CD4-positive, alpha-beta T cell treated with Interleukin-4 for 1 hour (primary cell): Measurements from ENCODE around the gene ANXA6.
A peak's percentile ranks its signal among the peaks of the same experiment; 100 is the strongest.
"Not testable (repeated sequence)": the region's sequence is repeated elsewhere in the genome, so short reads cannot be mapped to it uniquely, and the experiment has no call there.

Experiments used
- DNase-seq, 2 donors: peaks; one replicate each; pipeline ENCODE4 v3.0.0-alpha.2; 2020 to 2022

ANXA6 gene

DNA sequence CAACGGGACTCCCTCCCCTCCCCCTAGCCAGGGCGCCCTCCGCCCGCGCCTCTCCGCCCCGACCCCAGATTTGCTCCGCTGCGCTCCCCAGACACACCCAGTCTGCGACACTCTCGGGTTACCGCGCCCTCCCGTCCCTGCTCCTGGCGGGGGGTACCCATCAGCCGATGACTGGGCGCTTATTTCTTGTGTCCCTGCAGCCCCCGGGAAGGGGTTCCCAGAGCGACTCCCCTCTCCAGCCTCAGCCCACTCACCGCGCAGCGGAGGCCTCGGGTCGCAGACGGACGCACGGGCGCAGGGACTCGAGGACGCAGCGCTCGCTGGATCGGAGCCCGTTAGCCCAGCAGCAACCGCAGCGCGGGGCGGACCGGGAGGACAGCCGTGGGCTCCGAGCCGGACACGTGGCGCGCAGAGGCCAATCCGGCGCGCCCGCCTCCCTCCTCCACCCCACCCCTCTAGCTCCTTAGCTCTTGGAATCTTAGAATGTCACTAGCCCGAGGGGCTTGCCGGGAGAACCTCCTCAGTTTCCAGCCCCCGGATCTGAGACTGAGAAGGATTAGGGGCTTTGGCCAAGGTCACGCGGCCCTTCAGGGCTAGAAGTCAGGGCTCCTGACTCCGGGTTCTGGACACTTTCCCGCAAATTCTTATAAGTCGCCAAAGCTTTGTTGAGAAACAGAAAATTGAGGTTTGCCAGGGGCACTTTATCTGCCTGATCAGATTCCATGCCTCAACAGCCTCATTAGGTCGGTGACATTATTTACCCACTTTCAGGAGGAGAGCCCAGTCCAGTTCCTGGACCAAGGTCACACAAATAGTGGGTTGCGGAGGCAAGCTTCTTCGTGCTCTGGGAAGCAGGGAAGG, at the start of gene ANXA6:
Gene ANXA6 (minus strand): TSS at position 354 of the 861 bp plus-strand sequence. CDS start 9,878 bp downstream, outside the sequence.
- peak; percentile 59 to 62 for DNase-seq

DNA sequence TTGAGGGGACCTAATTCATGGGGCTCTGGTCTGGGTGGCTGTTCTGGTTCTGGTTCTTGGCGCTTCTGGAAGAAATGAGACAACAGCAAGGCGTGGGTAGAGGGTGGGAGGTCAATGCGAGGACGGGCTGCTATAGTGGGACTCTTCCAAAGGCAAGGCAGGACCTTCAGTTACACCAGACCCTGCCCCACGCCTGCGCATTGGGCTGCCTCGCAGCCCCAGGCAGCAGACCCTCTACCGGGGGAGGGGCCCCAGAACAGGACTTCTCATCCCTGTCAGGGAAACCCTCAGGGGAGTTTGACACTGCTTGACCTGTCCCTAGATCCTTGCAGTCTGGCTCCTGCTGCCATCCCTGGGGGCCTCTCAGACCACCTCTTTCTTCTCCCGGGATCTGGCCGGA, 47.8 kb upstream of the ANXA6 start:
- no peak for DNase-seq

DNA sequence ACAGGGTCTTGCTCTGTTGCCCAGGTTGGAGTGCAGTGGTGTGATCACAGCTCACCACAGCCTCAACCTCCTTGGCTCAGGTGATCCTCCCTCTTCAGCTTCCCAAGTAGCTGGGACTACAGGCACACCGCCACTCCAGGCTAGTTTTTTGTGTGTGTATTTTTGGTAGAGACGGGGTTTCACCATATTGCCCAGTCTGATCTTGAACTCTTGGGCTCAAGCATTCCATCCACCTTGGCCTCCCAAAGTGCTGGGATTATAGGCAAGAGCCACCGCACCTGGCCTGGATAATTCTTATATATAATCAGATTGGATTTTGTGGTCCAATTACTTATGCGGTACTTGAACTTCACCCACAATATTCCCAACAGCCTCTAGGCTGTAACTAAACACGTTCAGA, 46.5 kb upstream of the ANXA6 start:
- no peak for DNase-seq

DNA sequence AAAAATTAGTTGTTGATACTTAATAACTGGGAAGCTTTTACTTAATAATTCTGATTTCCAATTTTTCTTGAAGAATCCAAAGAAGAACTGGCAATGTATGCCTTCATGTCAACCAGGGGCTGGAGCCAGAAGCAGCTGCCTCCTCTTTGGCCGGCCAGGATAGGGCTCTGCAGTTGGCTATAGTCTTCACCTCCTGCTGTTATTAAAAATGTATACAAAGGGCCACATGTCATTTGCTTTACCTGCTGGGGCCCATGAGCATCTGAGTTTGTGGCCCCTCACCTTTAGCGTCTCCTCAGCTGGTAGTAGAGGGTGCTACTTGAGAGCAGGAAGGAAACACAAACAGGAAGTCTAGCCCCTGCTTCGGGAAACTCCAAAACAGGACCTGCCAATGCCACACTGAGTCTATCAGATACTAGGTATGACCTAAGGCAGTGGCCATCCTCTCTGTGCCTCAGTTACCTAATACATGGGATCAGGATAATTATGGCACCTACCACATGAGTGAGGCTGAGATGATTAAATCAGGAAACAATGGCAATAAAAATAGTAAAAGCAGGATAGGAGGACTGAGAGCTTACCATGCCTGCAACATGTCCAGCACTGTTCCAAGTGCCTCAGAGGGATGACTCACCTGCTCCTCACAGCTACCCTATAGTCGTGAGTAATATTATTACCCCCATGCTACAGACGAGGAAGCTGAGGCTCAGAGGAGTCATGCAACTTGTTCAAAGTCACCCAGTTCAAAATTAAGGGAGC, 45.0 kb upstream of the ANXA6 start:
- DNase-seq, result peak; percentile 45 to 53

DNA sequence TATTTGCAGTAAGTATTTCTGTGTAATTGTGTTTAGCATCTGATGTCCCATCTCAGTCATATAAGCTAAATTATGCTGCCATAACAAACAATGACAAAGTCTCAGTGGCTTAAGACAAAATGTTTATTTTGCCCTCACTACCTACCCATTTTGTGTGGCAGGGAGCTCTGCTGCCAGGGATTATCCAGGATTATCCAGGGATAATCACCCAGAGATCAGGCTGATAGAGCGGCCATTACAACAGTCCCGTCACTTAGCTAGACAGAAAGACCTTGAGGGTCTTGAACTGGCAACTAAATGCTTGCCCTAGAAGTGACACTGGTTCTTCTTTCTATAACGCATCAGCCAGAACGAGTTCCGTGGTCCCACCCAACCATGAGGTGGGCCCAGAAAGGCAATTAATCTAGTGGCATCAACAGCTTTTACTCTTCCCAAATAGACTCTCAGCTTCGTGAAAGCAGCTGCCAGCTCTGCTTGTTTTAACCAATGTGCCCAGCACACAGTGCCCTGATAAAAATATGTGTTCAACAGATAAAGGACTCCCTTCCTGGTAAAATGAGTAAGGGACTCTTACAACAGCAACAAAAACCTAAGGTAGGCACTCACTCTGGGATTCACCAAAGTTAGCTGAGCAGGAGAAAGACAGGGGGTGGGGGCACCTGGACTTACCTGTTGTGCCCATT, 43.5 kb upstream of the ANXA6 start:
- no peak for DNase-seq

DNA sequence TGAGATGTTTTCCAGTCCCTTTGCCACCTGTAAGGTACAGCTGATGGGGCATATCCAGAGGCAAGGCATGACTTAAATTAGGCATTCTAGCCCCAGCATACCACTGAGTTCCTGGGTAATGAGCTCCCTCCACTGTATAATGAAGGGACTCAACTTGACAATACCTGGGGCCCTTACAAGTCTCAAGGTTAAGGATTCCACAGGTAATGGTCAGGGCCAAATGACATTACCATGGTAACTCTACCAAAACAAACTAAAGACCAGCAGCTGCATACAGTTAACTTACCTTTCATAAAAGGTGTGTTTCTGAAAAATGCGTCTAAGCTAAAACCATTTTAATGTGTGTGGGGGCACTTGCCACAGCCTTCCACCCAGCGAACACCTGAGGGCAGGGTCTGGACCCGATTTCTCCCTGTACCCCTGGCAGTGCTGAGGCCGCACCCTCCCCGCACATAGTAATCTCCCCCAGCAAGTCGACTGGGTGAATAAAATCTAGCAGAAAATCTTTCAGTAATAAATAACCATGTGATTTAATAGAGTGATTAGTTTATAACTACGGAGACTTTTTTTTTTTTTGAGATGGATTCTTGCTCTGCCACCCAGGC, 42.1 kb upstream of the ANXA6 start:
- no peak for DNase-seq

DNA sequence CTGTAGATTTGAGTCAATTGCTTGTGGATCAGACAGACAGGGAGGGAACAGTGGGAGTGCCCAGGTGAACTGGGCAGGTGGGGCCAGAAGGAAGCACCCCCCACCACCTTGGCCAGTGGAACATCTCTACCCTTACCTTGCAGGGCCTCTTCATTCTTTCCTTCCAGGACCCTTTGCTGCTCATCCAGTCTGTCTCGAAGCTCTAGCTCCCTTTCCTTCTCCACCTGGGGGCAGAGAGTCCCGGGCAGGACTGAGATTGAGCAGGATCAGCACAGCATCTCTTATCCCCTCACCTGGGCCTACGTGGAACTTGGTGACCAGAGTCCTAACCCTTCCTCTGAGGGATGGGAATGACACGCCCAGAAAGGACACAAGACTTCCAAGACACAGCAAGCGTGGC, 41.3 kb upstream of the ANXA6 start:
- DNase-seq, result no peak

DNA sequence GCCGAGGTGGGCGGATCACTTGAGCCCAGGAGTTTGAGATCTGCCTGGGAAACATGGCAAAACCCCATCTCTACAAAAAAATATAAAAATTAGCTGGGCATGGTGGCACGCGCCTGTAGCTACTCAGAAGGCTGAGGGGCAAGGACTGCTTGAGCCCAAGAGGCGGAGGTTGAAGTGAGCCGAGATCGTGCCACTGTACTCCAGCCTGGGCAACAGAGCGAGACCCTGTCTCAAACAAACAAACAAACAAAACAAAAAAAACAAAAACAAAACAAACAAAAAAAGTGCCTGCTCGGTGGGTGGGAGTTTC, 39.7 kb upstream of the ANXA6 start:
- DNase-seq, result not testable (repeated sequence)

DNA sequence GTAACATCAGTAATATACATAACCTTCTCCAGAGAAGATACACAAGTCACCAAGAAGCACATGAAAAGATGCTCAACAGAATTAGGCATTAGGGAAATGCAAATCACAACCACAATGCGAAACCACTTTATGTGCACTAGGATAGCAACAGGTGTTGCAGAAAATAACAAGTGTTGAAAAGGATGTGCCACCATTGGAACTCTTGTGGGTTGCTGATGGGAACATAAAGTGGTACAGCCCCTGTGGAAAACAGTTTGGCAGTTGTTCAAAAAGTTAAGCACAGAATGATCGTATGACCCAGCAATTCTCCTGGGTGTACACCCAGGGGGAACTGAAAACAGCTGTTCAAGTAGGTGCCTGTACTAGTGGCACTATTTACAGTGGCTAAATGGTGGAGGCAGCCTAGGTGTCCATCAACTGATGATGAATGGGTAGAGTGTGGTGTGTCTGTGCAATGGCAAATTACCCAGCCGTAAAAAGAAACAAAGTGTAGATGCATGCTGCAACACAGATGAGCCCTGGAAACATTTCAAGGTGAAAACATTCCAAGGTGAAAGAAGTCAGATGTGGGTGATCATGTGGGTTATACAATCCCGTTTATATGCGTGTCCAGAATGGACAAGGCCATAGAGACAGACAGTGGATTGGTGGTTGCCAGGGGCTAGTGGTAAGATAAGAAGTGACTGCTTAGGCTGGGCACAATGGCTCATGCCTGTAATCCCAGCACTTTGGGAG, 39.1 kb upstream of the ANXA6 start:
- DNase-seq, result peak in 1 of 2 donors; percentile 31

DNA sequence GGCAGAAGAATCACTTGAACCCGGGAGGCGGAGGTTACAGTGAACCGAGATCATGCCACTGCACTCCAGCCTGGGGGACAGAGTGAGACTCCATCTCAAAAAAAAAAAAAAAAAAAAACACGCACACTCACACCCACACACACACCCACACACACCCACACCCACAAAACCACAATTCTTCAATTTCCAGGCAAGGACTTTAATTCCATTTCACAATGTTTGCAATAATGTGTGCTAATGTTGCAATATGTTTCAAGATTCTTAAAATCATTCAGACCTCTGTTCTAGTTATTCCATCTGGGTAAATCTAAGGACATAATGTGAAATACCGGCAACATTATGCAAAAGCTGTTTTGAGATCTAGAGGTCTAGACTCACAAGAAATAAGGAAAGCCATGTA, 38.0 kb upstream of the ANXA6 start:
- DNase-seq, result peak in 1 of 2 donors; percentile 28

DNA sequence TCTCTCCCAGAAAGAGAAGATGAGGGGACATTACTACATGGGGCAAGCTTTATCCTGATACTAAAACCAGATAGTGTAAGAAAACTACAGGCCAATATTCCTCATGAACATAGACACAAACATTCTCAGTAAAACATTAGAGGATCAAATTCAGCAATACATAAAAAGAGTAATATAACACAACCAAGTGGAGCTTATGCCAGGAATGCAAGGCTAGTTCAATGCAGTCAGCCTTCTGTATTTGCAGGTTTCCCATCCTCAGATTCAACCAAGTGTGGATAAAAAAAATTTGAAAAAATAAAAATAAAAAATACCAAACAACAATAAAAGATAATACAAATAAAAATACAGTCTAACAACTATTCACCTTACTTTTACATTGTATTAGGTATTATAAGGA, 35.0 kb upstream of the ANXA6 start:
- no peak for DNase-seq

DNA sequence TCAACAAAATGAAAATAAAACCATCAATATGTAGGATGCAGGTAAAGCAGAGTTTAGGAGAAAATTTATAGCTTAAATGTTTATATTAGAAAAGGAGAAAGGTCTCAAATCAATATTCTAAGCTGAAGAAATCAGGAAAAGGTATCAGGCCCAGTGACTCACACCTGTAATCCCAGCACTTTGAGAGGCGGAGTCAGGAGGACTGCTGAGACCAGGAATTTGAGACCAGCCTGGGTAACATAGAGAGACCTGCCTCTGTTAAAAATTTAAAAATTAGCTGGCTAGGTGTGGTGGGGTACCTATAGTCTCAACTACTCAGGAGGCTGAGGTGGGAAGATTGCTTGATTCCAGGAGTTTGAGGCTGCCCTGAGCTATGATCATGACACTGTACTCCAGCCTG, 34.1 kb upstream of the ANXA6 start:
- DNase-seq, result no peak

DNA sequence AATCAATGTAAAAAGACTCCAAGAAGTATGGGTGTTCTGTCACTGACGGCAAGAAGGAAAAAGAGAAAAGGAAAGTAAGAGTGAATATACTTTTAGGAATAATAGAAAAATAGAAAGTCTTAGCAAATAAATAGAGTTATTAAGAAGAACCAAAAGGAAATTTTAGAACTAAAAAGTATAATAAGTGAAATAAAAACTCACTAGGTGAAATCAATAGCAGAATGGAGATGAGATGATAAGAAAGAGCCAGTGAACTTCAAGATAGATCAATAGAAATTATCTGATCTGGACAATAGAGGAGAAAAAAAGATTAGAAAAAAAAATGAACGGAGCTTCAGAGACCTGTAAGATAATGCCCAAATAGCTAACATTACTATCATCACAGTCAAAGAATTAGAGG, 31.6 kb upstream of the ANXA6 start:
- DNase-seq, result no peak

DNA sequence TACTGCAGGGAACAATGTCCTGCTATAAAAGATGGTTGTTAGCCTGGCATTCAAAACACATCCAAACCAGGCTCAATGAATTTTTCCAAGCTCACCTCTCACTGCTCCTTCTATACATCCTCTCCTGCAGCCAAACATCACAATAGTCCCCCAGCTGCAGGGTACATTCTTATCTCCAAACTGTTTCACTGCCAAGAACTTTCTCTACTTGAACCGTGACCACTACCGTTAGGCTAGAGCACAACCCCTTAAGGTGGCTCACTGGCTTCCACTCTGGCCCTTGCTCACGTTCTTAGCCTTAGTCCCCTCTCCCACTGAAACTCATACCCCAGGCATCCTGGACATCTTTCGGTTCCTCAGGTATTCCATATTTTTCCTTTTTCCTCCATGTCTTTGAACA, 29.0 kb upstream of the ANXA6 start:
- no peak for DNase-seq

DNA sequence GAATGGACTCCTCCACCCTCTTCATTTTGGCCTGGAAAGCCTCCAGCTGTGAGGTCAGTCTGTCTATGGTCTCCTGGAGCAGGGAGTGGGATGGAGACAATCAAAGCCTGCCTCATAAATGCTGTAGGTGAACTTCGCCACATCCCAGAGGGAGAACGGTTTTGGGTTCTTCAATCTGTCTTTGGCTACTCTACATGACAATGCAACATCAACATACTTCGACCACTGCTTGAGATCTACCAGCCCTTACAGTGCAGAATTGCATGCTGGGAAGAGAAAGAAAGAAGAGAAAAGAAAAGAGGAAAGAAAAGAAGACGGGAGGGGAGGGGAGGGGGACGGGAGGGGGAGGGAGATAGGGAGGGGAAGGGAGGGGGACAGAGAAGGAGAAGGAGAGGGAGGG, 28.5 kb upstream of the ANXA6 start:
- no peak for DNase-seq

DNA sequence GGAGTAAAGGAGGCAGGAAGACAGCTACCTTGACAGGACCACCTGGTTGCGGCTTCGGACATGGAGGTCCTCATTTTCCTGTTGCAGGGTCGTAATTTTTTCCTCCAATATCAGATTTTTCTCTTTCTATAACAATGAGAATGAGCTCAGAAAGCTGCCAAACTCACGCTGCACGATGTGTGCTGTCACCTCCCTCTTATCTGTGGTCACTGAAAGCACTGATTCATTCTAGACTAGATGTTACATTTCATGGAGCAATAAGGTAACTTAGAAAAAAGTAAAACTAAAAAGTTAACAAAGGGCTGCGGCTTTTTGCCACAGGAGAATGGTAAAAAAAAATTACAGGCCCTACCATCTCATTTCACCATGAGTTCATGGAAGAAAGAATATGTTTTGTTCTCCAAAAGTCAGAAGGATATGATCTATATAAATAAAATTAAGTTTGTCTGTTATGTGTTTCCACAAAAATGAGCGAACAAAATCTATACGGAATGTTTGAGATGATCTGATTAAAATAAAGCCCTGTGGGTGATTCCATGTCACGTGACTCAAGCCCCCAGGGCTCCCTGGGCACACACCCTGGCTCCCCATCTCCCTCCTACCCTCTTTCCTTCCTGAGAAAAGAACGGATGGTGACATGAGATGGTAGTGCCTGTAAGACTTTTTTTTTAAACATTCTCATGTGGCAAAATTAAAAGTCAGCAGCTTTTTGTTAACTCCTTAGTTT, 26.9 kb upstream of the ANXA6 start:
- no peak for DNase-seq

DNA sequence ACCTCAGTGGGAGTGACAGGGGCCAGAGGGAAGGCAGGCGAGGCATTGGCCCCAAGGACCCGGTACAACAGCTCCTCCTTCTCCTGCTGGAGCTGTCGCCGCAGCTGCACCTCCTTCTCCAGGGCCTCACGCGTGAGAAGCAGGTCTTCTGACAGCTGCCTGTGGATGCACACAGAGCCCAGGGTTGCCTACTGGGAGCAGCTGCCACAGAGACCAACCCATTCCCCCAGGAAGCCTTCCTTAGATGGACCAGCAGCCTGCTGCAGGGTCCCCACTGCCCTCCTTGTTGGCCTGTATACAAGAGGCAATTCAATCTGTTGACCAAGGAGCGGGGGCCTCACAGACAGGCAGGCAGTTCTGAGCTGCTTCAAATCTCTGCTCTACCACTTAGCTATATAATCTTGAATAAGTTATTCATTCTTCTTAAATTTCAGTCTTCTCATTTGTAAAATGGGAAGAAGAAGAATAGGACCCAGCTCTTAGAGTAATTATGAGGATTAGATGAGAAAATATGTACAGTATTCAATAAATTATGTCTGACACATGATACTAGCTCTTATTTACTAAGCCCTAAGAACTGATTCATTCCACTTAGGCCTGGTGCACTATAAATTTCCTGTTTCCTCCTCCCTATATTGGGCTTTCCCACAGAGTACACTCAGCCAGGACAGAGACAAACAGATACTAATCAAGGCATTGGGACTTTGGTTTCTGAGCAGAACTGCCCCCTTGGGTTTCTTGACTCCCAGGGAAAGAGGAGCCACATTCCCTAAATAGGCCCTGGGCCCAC, 26.1 kb upstream of the ANXA6 start:
- no peak for DNase-seq

DNA sequence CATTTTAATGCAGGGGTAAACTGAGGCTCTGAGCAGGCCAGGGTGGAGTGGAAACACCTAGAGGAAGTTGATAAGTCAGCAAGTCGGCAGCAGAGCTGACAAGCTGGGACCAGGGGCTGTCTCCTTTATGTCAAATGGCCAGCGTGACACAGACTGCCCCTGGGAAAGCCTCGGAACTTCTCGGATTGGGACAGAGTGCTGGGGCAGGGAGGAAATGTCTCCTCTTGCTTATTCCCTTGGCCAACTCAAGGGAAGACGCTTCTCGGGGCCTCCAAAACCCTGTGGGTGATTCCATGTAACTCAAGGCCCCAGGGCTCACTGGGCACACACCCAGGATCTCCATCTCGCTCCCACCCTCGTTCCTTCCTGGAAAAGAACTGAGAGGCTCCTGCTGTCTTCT, 25.4 kb upstream of the ANXA6 start:
- DNase-seq, result no peak

DNA sequence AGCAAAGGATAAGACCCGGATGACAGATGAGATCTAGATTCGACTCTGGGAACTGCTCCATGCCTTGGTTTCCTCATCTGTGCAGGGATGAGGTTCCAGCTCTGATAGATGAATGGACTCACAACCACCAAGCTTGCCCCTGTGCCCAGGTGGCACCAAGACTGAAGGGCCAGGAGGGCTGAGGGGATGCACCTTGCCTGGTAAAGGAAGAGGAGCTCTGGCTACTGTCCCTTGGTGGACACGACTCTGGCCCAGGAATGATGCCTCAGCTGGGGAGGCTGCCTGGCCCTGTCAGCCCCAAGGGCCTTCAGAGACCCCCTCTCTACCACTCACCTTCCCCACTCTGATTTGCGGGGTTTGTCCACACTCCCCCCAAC, 24.9 kb upstream of the ANXA6 start:
- DNase-seq, result no peak

DNA sequence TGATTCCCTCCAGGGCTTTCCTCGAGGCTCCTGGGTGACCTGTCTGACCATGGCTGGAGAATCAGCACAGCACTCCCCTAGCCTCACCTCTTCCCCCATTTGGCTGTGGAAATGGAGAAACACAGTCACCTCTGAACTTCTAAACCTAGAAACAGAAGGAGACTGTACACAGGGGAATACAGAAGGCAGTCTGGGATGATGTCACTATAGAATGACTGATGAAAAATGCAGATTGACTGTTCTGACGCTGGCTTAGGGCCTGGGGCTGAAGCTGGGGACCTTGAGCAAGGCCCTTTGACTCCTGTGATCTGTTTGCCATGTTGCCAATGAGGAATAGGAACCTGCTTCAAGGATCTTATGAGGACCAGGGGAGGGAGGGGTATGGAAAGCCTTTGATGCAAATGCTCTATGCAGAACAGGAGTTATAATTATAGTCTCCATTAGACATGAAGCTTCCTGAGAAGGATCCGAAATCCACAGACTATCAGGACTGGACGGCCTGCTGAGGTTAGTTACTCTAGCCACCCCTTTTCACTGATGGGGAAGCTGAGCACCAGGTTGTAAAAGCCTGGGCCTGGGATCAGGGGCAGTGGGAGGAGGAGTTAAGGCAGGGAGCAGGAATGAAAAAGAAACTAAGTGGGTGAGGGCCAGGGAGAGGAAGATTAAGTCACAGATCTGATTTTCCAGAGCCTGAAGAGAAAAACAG, 24.4 kb upstream of the ANXA6 start:
- no peak for DNase-seq

DNA sequence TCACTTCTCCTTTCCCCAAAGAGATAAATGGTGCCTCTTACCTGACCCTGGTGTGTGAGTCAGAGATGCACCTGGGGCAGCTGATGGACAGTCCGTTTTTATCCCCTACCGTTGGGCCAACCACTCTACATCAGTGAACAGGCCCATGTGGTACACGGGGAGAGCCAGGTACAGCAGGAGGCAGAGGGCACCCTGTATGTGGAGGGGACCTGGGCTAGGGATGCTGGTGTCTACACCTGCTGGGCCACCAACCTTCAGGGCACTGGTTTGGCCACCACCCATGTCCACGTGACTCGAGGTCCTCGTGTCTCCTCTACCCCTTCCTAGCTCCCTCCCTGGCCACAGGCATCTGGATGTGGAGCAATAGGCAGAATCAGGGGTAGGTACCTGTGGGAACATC, 22.7 kb upstream of the ANXA6 start:
- DNase-seq, result no peak
